T-helper 2 cell treated with Interferon-gamma antibody and Interleukin-4, amounts not matched to agents 100 ng/mL and 5 ng/mL, for 36 hours (primary cell): ENCODE results near the gene DDX1. TPM values are rescaled to one million over a fixed set of nuclear protein-coding genes. Genes with fewer than 3 reads are reported as not detected.
"Not testable (repeated sequence)": the region's sequence is repeated elsewhere in the genome, so short reads cannot be mapped to it uniquely, and the experiment has no call there.

ENCODE experiments used
- intact Hi-C: fragments of 100-400 bp; cut with micrococcal nuclease; formaldehyde crosslinking; loops from one replicate; pipeline ENCODE4 v1.15.1; 2023
- total RNA-seq: library from RNA; stranded (reverse); gene quantifications from 2 replicates; pipeline ENCODE4 v1.2.3, GENCODE V29; 2022

The DDX1 gene
- total RNA-seq, 1 donor from 2014 or later = 71.3 TPM

DNA sequence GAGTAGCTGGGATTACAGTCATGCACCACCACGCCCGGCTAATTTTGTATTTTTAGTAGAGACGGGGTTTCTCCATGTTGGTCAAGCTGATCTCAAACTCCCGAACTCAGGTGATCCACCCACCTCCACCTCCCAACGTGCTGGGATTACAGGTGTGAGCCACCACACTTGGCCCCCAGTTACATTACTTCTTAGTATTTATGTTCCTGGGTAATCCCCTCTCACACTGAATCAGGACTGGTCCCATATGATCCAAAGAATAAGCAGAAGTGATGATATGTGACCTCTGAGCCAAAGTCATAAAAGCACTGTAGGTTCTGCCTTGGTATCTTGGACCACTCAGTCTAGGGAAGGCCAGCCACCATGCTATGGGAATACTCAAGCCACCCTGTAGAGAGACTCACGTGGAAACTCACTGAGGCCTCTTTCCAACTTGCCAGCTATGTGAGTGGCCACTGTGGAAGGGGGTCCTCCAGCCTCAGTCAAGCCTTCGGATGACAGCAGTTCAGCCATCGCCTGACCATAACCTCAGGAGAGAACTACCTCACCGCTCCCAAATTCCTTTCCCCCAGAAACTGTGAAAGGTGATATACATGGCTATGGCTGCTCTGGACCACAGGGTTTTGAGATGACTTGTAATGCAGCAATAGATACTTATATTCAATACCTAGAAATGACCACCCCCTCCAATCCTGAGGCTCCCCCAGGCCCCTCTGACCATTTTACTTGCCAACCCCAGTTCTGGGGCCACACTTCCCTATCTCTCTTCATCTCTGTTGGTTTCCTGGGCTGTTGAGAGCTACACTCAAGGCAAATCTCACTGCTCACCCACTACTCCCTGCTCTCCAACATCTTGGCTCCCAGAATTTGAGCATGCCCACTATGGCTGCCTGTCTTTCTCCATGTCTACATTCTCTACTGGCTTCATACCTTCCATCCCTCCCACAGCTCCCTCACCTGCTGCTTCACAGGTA is 80.5 kb downstream of the DDX1 start:
- intact Hi-C loops = no loop called here

DNA sequence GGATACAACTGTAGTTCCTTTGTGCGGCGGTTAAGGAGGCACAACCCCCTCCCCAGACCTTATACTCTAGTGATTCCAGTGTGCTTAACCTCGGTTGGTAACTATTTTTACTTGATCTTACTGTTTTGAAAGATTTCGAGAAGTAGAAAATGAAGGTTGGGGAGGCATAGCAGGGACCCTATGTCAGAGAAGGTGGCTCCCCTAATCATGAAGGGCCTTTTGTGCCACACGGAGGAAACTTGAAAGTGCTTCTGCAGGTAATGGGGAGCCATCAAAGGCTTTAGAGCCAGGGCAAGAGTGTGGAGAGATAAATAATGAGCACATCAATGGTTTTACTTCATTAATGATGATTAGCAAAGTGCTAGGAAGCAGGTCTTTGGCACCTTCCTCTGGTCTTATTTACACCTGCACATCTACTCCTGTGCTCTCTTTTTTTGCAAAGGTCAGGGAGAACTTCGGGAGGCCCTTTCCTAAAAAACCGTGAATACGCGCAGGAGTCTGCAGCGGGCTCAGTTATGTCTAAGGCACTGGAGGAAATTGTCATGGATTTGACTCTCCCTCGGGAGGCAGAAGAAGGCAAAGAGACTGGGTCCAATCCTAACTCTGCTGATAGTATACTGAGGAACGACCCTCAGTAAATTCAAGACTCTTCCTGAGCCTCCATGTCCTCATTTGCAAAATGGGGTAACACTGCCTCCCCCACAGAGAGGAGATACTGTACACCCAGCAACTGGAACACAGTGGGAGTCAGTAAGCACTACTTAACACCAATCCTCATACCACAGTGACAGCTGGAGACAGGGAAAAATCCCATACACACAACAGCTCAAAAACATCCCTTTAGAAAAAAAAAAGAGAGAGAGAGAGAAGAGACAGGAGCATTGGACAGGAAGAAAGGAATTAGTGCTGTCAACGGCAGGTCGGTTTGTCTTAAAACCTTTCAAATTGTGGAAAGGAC is 81.6 kb downstream of the DDX1 start:
- intact Hi-C loops = no loop called here

DNA sequence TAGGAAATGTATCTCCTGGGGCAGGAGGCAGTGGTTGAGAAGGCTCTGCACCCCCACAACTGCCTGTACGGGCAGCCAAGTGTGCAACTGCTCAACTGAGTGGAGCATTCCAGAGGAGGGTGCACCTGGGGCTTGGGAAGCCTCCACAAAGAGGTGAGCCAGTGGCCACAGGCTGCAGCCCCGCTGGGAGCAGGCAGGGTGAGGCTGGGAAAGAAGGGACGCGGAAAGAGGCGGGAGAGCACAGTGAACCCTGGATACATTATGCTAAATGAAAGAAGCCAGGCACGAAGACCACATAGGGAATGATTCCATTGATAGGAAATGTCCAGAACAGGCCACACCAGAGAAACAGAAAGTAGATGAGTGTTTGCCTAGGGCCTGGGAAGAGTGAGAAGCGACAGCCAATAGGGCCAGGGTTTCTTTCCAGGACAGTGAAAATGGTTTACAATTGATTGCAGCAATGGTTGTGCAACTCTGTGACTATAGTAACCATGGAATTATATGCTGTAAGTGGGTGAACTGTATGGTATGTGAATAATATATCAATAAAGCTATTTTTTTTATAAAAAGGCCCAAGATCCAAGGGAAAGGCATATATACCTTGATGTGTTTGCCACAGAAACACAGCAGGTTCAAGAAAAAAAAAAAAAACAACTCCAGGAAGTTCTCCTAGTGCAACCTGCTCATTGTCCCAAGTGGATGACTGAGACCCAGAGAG is 82.4 kb downstream of the DDX1 start:
- intact Hi-C loops = no loop called here

DNA sequence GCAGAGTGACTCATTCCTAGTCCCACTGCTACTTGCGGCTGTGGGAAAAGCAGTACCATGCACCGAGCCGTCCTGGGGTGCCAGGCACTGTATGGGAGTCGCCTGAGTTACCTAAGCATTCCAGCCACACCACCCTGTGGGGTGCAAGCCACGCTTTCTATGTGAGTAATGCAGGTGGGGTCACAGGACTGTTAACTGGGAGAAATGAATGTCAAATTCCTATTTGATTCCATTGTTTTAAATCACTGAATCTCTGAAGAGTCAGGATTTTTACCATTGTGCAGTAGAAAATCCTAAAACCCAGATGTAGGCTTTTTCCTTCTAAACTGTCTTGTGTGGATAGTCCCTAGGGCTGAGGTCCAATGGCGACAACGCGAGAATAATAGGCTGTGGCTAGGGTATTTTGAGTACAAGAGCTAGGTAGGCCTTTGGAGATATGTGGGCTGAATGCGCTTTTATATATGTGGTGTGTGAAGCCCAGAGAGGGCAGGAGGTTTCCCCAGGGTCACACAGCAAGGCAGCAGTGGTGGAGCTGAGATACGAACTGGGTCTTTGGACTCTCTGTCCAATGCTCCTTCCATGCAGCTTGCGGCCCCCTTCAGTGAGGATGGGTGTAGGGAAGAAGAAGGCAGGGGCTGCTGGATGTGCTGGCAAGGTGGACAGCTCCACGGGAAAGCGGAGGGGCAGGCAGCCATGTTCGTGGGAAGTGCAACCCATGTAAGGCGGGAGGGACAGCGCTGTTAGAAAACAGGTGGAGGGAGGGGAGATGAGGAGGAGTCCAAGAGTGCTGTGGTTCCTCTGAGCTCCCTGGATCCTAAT is 83.2 kb downstream of the DDX1 start:
- intact Hi-C loops = no loop called here

DNA sequence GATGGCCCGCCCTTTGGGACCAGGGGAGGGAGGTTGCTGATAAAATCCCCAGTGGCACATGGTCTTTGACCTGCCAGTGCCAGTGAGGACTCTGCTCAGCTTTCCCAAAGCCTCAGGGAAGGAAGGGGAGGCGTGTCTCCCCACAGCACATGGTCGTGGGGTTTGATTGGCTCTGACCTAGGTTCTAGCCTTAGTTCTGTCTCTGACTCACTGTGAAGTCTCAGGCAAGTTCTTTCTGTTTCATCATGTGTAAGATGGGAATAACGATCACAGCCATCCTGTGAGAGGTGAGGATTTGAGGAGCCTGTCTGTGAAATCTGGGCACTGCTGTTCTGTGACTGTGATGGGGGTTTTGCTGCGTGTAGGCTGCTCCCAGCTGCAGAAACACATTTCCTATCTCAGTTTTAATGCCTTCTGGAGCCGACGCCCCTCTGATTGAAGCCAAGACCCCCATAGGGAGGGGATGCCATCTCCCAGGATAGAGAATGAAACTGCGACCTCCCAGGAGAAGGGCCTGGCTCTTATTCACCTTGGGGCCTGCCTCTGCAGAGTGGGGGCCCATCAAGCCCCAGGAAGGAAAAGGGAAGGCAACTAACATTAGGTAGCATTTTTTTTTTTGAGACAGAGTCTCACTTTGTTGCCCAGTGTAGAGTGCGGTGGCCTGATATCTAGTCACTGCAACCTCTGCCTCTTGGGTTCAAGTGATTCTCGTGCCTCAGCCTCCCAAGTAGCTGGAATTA is 84.0 kb downstream of the DDX1 start:
- intact Hi-C loops = no loop called here

DNA sequence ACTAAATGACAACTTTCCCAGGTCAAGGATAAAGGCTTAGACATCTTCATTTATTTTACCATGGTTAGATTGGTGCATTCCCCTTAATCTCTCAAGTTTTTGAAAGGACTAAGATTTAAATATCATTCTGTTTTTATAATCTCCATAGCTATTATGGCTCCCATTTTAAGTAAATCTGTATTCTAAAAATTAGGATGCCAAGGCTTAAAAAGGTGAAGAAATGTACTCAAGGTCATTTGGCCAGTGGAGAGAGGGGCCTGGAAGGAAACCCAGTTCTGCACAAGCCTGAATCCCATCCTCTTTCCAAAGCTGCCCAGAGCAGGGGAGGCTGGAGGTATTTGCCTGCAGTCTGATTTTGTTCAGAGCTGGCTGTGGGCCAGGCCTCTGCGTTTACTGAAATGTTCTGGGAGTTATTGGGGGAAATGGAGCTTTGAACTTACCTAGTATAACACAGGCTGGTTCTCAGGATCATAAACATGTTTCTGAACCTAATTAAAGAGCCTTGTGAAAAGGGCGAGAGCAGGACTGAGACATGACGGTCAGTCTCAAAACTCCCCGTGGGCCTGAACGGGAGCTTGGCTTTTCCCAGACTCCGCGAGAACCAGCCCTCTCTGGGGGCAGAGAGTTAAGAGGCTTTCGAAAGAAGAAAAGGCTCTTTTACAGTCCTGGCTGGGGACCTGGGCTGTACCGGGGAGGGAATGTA is 85.6 kb downstream of the DDX1 start:
- intact Hi-C loops = no loop called here

DNA sequence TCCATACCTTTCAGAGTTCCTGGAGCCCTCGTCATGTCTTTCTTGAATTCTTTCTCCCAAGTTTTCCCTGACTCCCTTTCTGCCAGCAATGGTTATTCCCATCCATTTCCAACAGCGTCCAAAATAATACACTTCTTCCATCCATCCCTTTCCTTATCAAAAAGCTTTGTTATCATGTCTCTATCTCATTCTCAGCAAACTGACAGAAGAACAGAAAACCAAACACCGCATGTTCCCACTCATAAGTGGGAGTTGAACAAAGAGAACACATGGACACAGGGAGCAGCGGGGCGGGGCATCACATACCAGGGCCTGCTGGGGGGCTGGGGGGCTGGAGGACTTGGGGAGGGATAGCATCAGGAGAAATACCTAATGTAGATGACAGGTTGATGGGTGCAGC is 86.7 kb downstream of the DDX1 start:
- intact Hi-C loops = no loop called here

DNA sequence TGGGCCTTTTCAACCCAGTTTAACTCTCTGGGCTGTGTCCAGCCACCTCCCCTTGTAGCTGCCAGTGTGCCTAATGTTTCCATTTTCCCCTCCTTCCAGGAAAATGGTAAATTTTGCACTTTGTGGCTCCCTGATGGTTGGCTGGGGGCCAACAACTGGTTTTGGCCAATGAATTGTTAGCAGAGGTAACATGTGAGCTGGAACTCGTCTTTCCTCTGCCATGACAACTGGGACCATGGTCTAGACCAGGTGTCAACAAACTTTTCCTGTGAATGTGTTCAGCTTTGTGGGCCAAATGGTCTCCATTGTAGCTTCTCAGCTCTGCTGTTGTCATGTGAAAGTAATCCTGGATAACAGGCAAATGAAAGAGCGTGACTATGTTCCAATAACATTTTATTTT is 87.2 kb downstream of the DDX1 start:
- intact Hi-C loops = no loop called here

DNA sequence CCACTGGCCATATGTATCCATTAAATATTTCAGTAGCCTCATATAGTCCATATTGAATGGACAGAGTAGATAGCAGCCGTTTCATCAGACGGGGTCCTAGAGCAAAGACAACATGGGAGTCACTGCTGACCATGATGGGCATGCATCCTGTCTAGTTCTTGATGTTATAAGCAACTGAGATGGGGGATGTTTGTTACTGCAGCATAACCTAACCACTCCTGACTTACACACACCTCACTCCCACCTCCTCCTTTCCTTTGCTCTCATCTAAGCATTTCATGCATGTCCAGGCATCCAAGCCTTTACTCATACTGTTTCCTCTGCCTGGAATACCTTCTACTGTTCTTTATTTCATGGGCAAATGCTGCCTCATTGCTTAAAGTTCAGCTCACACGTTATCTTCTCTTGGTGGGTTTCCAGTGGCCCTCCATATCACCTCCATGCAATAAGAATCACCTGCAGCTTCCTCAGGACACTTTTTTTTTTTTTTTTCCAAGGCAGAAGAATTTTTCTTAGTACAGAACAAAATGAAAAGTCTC is 87.8 kb downstream of the DDX1 start:
- intact Hi-C loops = no loop called here

DNA sequence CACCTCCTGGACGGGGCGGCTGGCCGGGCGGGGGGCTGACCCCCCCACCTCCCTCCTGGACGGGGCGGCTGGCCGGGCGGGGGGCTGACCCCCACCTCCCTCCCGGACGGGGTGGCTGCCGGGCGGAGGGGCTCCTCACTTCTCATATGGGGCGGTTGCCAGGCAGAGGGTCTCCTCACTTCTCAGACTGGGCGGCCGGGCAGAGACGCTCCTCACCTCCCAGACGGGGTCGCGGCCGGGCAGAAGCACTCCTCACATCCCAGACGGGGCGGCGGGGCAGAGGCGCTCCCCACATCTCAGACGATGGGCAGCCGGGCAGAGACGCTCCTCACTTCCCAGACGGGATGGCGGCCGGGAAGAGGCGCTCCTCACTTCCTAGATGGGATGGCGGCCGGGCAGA is 88.5 kb downstream of the DDX1 start:
- intact Hi-C loops = not testable (repeated sequence)

Other genes with a start within 250 kb of the DDX1 start
- gene NBAS, start 30.5 kb upstream of the DDX1 start, total RNA-seq = 34.1 and 36.0 TPM in 2 replicates